GM21619 (cell line): ENCODE data around the gene MEIOSIN.
"Not testable (repeated sequence)": the region's sequence is repeated elsewhere in the genome, so short reads cannot be mapped to it uniquely, and the experiment has no call there.

Experiments used
- ATAC-seq: cut with Tn5 transposase; IDR thresholded peaks from one replicate; pipeline ENCODE4 v1.9.1; 2021; ENCODE audit not compliant: unreplicated experiment

Gene MEIOSIN

GRCh38 chr19:45733160-45733810 lies at the start of gene MEIOSIN:
MEIOSIN (plus strand) TSS chr19:45733439; CDS start chr19:45735377, 1,938 bp downstream.
- no peak for ATAC-seq

- ATAC-seq, result not testable (repeated sequence)
Measured at GRCh38 chr19:45685045-45685444, 48.2 kb upstream of the MEIOSIN start.

DNA sequence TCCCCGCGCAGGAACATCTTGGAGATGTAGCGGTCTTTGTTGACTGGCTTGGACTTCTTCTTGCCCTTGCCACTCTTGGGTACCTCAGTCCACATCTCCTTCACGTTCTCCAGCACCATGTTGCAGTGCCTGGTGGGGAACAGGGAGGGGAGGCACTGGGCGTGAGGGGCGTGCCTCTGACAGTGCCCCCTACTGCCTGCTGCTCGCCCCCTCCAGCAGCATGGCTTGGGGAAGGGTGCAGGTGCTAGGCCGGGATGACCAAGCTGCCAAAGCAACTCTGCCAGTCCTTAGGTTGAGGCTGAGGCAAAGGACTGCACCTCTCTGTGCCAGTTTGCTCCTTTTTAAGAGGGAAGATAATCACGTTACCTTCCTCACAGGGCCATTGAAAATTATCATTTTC lies 45.6 kb upstream of the MEIOSIN start:
- ATAC-seq, result no peak

DNA sequence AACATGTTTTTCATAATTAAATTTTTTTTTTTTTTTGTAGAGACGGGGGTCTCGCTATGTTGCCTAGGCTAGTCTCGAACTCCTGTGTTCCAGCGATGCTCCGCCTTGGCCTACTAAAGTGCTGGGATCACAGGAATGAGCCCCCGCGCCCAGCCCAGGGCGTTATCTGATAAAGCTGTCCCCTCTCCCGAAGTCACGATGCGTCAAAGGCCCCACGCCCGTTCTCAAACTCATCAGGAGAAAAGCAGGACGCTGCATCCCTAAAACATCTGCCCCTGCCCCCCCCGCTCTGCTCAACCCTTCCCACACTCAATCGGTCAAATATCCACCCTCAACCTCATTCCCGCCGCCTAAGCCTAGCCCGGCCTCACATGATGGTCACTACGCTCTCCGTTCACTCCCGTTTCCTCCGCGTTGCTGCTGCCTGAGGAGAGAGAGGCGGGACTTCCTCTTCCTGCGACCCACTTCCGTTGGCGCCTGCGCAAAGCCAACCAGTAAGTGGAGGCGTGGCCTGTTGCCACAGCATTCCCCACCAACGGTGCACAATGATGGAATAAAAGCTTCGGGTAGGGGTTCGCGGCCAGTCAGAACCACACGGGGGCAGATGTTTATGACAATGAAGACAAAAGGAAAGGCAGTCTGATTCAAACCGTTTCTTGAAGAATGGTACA lies 41.6 kb upstream of the MEIOSIN start, which contains the start of gene SNRPD2:
TSS of gene SNRPD2 (minus strand) at position 438 of the 671 bp plus-strand sequence. CDS start at position 373, 65 bp downstream.
- ATAC-seq, result peak; percentile 45

- ATAC-seq, result peak; percentile 82
Measured at GRCh38 chr19:45692187-45693105, 40.8 kb upstream of the MEIOSIN start, which contains the start of gene QPCTL. QPCTL (plus strand) TSS chr19:45692666; CDS start chr19:45692704, 38 bp downstream.

DNA sequence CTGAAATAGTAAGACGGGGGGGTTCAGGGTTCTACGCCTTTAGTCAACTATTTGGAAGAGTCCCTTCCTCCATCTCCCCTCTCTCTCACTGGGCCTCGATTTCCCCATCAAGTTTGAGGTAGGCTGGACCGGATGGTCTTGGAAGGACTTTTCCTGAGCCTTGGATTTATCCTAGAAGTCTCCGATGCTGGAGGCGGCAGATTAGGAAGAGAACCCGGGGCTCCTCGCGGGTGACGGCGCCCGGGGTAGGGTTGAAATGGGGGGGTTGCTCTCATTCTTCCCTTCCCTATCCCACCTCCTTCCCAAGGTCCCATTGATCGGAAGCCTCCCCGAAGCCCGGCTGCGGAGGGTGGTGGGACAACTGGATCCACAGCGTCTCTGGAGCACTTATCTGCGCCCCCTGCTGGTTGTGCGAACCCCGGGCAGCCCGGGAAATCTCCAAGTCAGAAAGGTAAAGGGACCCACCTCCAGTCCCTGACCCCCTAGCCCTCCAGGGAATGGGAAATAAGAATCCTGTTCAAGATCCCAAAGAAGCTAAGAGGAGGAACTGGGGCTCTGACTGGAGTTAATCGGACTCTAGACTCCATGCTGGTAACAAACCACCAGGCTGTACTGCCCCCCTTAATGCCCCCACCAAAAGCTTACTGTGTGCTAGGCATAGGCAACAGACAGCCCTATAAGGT lies 40.0 kb upstream of the MEIOSIN start:
- no peak for ATAC-seq

GRCh38 chr19:45701676-45702075 lies 31.6 kb upstream of the MEIOSIN start:
- ATAC-seq, result no peak

DNA sequence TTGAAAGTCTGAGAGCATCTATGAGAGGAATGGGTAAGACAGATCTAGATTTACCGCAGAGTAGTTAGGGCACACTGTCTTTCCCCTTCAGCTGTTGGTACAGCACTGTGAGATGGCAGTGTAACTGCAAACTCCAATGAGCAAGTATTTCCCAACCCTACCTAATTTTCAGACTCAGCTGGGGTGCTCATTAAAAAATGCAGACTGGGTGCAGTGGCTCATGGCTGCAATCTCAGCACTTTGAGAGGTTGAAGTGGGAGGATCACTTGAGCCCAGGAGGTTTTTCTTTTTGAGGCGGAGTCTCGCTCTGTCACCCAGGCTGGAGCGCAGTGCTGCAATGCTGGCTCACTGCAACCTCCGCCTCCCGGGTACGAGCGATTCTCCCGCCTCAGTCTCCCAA lies 28.1 kb upstream of the MEIOSIN start:
- ATAC-seq, result no peak

DNA sequence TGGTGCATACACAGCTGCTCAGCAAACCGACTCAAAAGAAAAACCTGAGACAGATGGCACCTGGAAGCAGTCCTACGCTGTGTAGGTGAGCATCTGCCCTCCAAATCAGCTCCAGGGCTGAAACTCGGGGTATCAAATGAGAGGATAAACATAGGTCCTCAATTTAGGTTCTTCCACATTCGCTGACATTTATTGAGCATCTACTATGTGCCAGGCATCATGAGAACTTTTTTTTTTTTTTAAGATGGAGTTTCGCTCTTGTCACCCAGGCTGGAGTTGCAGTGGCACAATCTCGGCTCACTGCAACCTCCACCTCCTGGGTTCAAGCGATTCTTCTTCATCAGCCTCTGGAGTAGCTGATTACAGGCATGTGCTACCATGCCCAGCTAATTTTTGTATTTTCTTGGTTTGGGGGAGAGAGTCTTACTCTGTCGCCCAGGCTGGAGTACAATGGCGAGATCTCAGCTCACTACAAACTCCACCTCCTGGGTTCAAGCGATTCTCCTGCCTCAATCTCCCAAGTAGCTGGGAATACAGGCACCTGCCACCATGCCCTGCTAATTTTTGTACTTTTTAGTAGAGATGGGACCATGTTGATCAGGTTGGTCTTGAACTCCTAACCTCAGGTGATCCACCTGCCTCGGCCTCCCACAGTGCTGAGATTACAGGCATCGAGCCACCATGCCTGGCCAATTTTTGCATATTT lies 27.4 kb upstream of the MEIOSIN start:
- ATAC-seq, result no peak

DNA sequence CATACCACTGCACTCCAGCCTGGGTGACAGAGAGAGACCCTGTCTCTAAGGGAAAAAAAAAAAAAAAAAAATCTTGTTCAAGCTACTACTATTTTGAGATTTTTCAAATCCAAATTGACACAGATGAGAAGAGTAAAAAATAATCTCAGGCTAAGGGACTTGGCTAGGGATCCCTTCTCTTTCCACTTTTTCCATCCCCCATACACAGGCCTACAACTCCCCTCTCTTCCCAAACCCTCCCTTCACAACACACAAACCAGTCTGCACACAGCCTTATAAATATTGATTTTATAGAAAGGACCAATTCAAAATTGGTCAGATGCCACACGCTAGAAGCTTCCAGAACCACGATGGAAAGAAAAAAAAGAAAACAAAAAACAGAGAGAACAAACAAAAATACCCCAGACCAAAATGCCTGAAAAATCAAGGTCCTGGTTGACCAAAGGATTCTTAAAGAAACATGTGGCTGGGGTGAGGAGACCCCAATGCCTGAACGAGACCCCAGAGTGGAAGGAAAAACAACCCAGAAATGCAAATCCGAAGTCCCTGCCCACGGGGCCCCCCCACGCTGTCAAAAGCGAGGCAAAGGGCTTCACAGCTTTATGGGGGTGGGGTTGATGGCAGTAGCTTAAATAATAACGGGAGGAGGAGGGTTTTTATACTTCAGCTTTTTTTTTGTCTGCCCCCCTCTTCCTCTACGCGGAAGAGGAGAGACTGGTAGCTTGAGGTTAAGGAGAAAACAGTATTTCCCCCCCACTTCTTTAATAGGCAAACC lies 22.7 kb upstream of the MEIOSIN start:
- no peak for ATAC-seq

DNA sequence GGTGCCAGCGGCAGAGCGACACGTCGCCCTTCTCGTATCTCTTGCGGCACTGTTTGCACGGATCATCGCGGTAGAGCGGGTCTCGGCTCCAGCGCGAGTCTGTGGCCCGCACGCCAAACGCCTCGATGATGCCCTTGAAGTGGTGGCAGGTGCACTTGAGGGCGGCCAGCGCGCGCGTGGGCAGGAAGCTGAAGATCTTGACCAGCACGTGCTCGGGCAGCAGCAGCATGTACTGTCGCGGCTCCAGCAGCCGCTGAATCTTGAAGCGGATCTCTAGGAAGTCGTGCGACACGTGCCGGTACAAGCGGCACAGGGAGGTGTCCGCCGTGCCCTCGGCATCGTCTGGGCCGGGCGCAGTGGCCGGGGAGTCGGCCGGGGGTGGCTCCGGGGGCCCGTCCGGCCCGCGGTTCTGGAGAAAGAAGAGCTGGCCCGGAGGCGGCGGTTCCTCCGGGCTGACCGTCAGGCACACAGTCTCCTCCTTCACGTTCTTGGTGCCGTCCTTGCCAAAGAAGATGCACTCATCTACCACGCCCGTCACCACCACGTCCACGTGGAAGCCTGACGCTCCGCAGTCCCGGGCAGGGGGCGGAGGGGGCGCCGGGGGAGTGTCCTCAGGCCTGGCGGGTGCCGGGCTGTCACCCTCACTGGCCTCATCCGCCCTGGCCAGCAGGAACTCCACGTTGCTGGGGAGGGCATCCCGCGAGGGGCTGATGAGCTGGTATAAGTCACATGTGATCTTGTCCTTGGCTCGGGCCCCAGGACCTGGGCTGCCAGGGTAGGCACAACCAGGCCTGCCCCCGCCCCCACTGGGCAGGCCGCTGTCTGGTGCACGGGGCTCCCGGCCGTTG lies 21.2 kb upstream of the MEIOSIN start:
- no peak for ATAC-seq

DNA sequence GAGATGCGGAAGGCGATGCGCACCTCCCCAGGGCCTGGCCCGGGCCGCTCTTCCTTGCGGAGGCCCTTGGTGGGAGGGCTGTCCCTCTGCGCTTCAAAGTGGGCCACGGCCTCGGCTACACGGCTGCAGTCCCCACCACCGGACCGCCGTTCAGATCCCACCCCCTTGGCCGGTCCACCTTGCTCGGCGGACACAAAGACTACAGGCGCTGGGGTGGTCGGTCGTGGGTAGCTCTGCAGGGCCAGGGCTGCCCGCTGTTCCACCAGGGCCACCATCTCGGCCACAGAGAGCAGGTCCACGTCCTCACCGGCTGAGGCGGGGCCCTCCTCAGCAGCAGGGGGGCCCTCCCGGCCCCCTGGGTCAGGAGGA lies 20.6 kb upstream of the MEIOSIN start:
- no peak for ATAC-seq

- ATAC-seq, result no peak
Measured at GRCh38 chr19:45713141-45713540, 20.1 kb upstream of the MEIOSIN start.

DNA sequence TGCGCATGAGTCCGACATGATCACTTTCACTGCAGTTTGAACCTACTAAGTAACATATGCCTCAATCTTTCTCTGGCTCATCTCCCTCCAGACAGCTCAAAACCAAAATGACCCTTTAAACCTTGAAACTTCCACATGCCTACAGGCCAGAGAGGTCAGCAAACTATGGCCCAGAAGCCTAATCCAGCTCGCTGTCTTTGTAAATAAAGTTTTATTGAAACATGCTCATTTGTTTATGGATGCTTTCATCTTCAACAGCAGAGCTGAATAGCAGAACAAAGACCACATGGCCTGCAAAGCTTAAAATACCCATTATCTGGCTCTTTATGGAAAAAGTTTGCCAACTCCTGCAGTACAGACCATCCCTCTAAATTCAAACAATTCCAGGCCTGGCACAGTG lies 18.1 kb upstream of the MEIOSIN start:
- no peak for ATAC-seq

- no peak for ATAC-seq
Measured at GRCh38 chr19:45716359-45717130, 16.7 kb upstream of the MEIOSIN start.

GRCh38 chr19:45717131-45717982 lies 15.9 kb upstream of the MEIOSIN start:
- ATAC-seq, result peak; percentile 91
